Testis (tissue), 3 donors: ENCODE measurements around the gene PPP1R10. TPM values are rescaled to one million over a fixed set of nuclear protein-coding genes. Genes with fewer than 3 reads are reported as not detected.

ENCODE experiments used
- DNase-seq: peaks from one replicate; pipeline ENCODE4 v3.0.0-alpha.2; 2019
- H3K27ac ChIP-seq, 2 donors: fragments of 200-600 bp; sonication (generic); one replicate each; pipeline ENCODE4 v1.5.1; 2019
- H3K27me3 ChIP-seq: fragments of 200-600 bp; sonication (generic); one replicate; pipeline ENCODE4 v1.5.1; 2019
- H3K36me3 ChIP-seq: fragments of 200-600 bp; sonication (generic); one replicate; pipeline ENCODE4 v1.5.1; 2017; ENCODE audit warnings: low read depth; ENCODE audit errors: missing control alignments
- H3K4me1 ChIP-seq: fragments of 200-600 bp; sonication (generic); one replicate; pipeline ENCODE4 v1.5.1; 2019
- H3K4me3 ChIP-seq, 2 donors: fragments of 200-600 bp; sonication (generic); one replicate each; pipeline ENCODE4 v1.5.1; 2017 to 2019
- H3K9me3 ChIP-seq: fragments of 200-600 bp; sonication (generic); one replicate; pipeline ENCODE4 v1.5.1; 2017
- CTCF ChIP-seq, 3 experiments: fragments of 450-650 bp in 2 of 3; fragments of 200-600 bp in 1 of 3; sonication (generic) in 1 of 3; IDR thresholded peaks; one replicate each; pipeline ENCODE4 v1.5.1; 2016 to 2019; ENCODE audit warnings: antibody characterized with exemption in 3 of 3, mild to moderate bottlenecking in 2 of 3, moderate library complexity in 1 of 3
- POLR2A ChIP-seq: fragments of 450-650 bp; IDR thresholded peaks from one replicate; pipeline ENCODE4 v1.6.1; 2017; ENCODE audit warnings: antibody characterized with exemption, mild to moderate bottlenecking, moderate library complexity
- WGBS, 2 donors: methylation state at CpG; one replicate each; pipeline ENCODE4 v1.1.5; 2018; 5-methylcytosine and 5-hydroxymethylcytosine counted together
- intact Hi-C: fragments of 100-400 bp; cut with DNase I; formaldehyde crosslinking; loops from one replicate; pipeline ENCODE4 v1.15.1; 2023; ENCODE audit warnings: low total_unique reads
- polyA plus RNA-seq: library from polyadenylated mRNA; stranded (reverse); fragments of 350-450 nt; fragmentation: Illumina TruSeq; extraction: RNeasy Lipid Tissue Mini Kit (QIAGEN cat#74804); gene quantifications from one replicate; pipeline ENCODE4 v1.2.3, GENCODE V29; 2014; ENCODE audit warnings: low read depth, low replicate concordance; ENCODE audit not compliant: insufficient read depth
- total RNA-seq, 2 donors: library from RNA; depleted of rRNA; stranded (reverse); fragments of >200 nt; gene quantifications; one replicate each; pipeline ENCODE4 v1.2.3, GENCODE V29; 2016

PPP1R10 gene
- total and polyA plus RNA-seq, 3 donors from 2014 or later, result 47.4 to 72.7 (median 50.8) TPM

GRCh38 chr6:30601815-30602641, 15.0 kb downstream of the PPP1R10 start:
- no peak for TF ChIP-seq POLR2A
- TF ChIP-seq CTCF (IDR thresholded peaks at IDR 0.05), result no peak
- Histone ChIP-seq H3K9me3 (no peaks in the 10 kb centered on the region), H3K27me3 (no peaks in the 10 kb centered on the region), H3K4me3 (no peak overlapping the region), H3K4me1 (no peaks in the 10 kb centered on the region), H3K36me3 (no peaks in the 10 kb centered on the region), H3K27ac (no peak overlapping the region)
- WGBS, 2 donors, result 90 to 94% methylated on average over 21 to 38 of the region's 39 CpGs
- intact Hi-C loops, result loop anchor here (10.0 kb wide), 1 partner anchor 117 kb away; the partner anchor contains the start of gene HLA-E
- DNase-seq, result no peak

- 67 to 74% methylated on average over 6 of the region's 6 CpGs for WGBS, 2 donors
These were observed 15.6 kb downstream of the PPP1R10 start for GRCh38 chr6:30601436-30601814.

GRCh38 chr6:30600451-30600961, 16.5 kb downstream of the PPP1R10 start:
- Histone ChIP-seq H3K4me3 (no peak overlapping the region), H3K9me3 (no peaks in the 10 kb centered on the region), H3K27me3 (no peaks in the 10 kb centered on the region), H3K36me3 (no peaks in the 10 kb centered on the region), H3K27ac (no peak overlapping the region), H3K4me1 (no peaks in the 10 kb centered on the region)
- intact Hi-C loops, result loop anchor here (10.0 kb wide), 1 partner anchor 116 kb away; the partner anchor contains the start of gene HLA-E
- no peak for DNase-seq
- WGBS, 2 donors, result 77 to 78% methylated on average over 10 of the region's 10 CpGs
- TF ChIP-seq CTCF (IDR thresholded peaks at IDR 0.05) (no peak), POLR2A (no peak)

More at GRCh38 chr6:30601436-30601814, 15.6 kb downstream of the PPP1R10 start:
- intact Hi-C loops, result loop anchor here (10.0 kb wide), 1 partner anchor 117 kb away; the partner anchor contains the start of gene HLA-E
- no peak for DNase-seq
- Histone ChIP-seq H3K36me3 (no peaks in the 10 kb centered on the region), H3K27ac (no peak overlapping the region), H3K9me3 (no peaks in the 10 kb centered on the region), H3K4me1 (no peaks in the 10 kb centered on the region), H3K4me3 (no peak overlapping the region), H3K27me3 (no peaks in the 10 kb centered on the region)
- no peak for TF ChIP-seq CTCF (IDR thresholded peaks at IDR 0.05)
- TF ChIP-seq POLR2A, result no peak

GRCh38 chr6:30599625-30600324, 17.3 kb downstream of the PPP1R10 start:
- H3K4me1 ChIP-seq, result no peaks in the 10 kb centered on the region
- no peaks in the 10 kb centered on the region for H3K36me3 ChIP-seq
- DNase-seq, result no peak
- H3K4me3 ChIP-seq, result no peak overlapping the region
- WGBS, 2 donors, result 75 to 82% methylated on average over 13 of the region's 13 CpGs
- intact Hi-C loops, result loop anchor here (10.0 kb wide), 1 partner anchor 115 kb away; the partner anchor contains the start of gene HLA-E
- no peaks in the 10 kb centered on the region for H3K9me3 ChIP-seq
- no peaks in the 10 kb centered on the region for H3K27me3 ChIP-seq
- no peak for TF ChIP-seq POLR2A
- TF ChIP-seq CTCF (IDR thresholded peaks at IDR 0.05), result no peak
- H3K27ac ChIP-seq, result no peak overlapping the region
